K562 (cell line): ENCODE results near the gene ANKRD10. TPM values are rescaled to one million over a fixed set of nuclear protein-coding genes. Genes with fewer than 3 reads are reported as not detected.

Experiments
- ATAC-seq: fragments of 200-7000 bp; cut with Tn5 transposase; 3 replicates; pipeline ENCODE4 v1.9.1; 2020; ENCODE audit warnings: moderate library complexity
- BruUV-seq: library from RNA; stranded (reverse); fragments of 400-500 nt; replicated peaks from 2 replicates; lab custom pipeline; 2021; lab: Mats Ljungman, UMichigan
- CTCF ChIA-PET: fragments of 300-600 bp; formaldehyde crosslinking; extraction: SDS; loops from one replicate; lab custom pipeline; 2021; ENCODE audit warnings: low intra/inter-chr PET ratio; lab: Yijun Ruan, JAX
- POLR2A ChIA-PET: fragments of 300-600, 350-650 bp; sonication (Branson Sonifier 250); formaldehyde crosslinking; extraction: SDS; loops from one replicate; lab custom pipeline; 2021; ENCODE audit warnings: antibody characterized with exemption, inconsistent platforms; lab: Yijun Ruan, JAX
- DNase-seq, 4 experiments: peaks; one replicate each; pipeline versions ENCODE4 v3.0.0 to v3.0.0-alpha.2; 2011 to 2018; ENCODE audit warnings: low spot score in 3 of 4, mixed read lengths in 3 of 4; ENCODE audit errors: extremely low read depth in 1 of 4
- FAIRE-seq: peaks from 2 replicates; lab custom pipeline; 2011; peaks lifted over from hg19 to GRCh38; lab: Jason Lieb, UNC
- H2AFZ ChIP-seq: 2 replicates; pipeline ENCODE4 v1.6.0; 2011; ENCODE audit warnings: low read depth, low read length, control low read depth, inconsistent platforms
- H3K27ac ChIP-seq: fragments of 200-600 bp; 3 replicates; pipeline ENCODE4 v1.8.0; 2011; ENCODE audit warnings: low read depth, mild to moderate bottlenecking, control low read depth, inconsistent platforms, low read length, moderate library complexity, mixed read lengths; ENCODE audit errors: extremely low read depth
- H3K27me3 ChIP-seq, 2 experiments: fragments of 300-600 bp in 1 of 2; 2 replicates in 1 of 2; 3 replicates in 1 of 2; pipeline versions ENCODE4 v1.6.0 to v1.8.0; 2011; ENCODE audit warnings: inconsistent platforms in 2 of 2, low read length in 2 of 2, mild to moderate bottlenecking in 1 of 2, mixed read lengths in 1 of 2, moderate library complexity in 1 of 2; ENCODE audit not compliant: control insufficient read depth in 2 of 2, insufficient read depth in 2 of 2
- H3K36me3 ChIP-seq: fragments of 300-600 bp; 3 replicates; pipeline ENCODE4 v1.8.0; 2011; ENCODE audit warnings: mild to moderate bottlenecking, low read length, inconsistent platforms; ENCODE audit not compliant: control insufficient read depth, insufficient read depth
- H3K4me1 ChIP-seq, 2 experiments: fragments of 200-600 bp in 1 of 2; replicated peaks in 1 of 2; 2 replicates in 1 of 2; 3 replicates in 1 of 2; pipeline versions ENCODE4 v1.5.1 to v1.8.0; 2011; ENCODE audit warnings: inconsistent platforms in 2 of 2, low read length in 2 of 2, mild to moderate bottlenecking in 1 of 2, mixed read lengths in 1 of 2, moderate library complexity in 1 of 2; ENCODE audit not compliant: control insufficient read depth in 2 of 2, insufficient read depth in 2 of 2
- H3K4me2 ChIP-seq: 2 replicates; pipeline ENCODE4 v1.6.1; 2011; ENCODE audit warnings: low read length, control low read depth, inconsistent platforms, mixed read lengths; ENCODE audit not compliant: insufficient read depth
- H3K4me3 ChIP-seq: fragments of 200-600 bp; sonication (generic), shearing (Covaris generic); 2 replicates; pipeline ENCODE4 v1.5.1; 2016; ENCODE audit warnings: control low read depth, inconsistent platforms
- H3K79me2 ChIP-seq: fragments of 200-600 bp; 3 replicates; pipeline ENCODE4 v1.8.0; 2011; ENCODE audit warnings: low read length, inconsistent platforms; ENCODE audit not compliant: control insufficient read depth, insufficient read depth
- H3K9ac ChIP-seq, 2 experiments: 2 replicates each; pipeline versions ENCODE4 v1.6.0 to v1.6.1; 2011; ENCODE audit warnings: low read depth in 2 of 2, low read length in 2 of 2, control low read depth in 1 of 2, inconsistent platforms in 1 of 2, mild to moderate bottlenecking in 1 of 2, mixed read lengths in 1 of 2; ENCODE audit not compliant: insufficient read depth in 1 of 2
- H3K9me1 ChIP-seq: one replicate; pipeline ENCODE4 v1.6.0; 2011; ENCODE audit warnings: inconsistent platforms, mild to moderate bottlenecking, low read length, moderate library complexity; ENCODE audit not compliant: control insufficient read depth, insufficient read depth
- H3K9me3 ChIP-seq: replicated peaks from 2 replicates; pipeline ENCODE4 v1.5.1; 2011; ENCODE audit warnings: low read depth, low read length, inconsistent platforms; ENCODE audit not compliant: control insufficient read depth, insufficient read depth
- H4K20me1 ChIP-seq: replicated peaks from 2 replicates; pipeline ENCODE4 v1.6.1; 2011; ENCODE audit warnings: low read length, inconsistent platforms, mixed read lengths; ENCODE audit not compliant: control insufficient read depth, insufficient read depth
- BRF2 ChIP-seq: IDR thresholded peaks from 3 replicates; pipeline ENCODE4 v1.6.1; 2011; ENCODE audit warnings: borderline replicate concordance, mild to moderate bottlenecking; ENCODE audit not compliant: insufficient read length, insufficient read depth
- ILF3 ChIP-seq: fragments of 450-650 bp; IDR thresholded peaks from 2 replicates; pipeline ENCODE4 v1.6.1; 2018; ENCODE audit warnings: antibody characterized with exemption, mild to moderate bottlenecking, moderate library complexity, borderline replicate concordance
- NCOA4 ChIP-seq: fragments of 450-650 bp; IDR thresholded peaks from 2 replicates; pipeline ENCODE4 v1.6.1; 2018; ENCODE audit warnings: mild to moderate bottlenecking; ENCODE audit not compliant: partially characterized antibody
- RAD21 ChIP-seq, 2 experiments: fragments of 250-450 bp in 1 of 2; fragments of 450-650 bp in 1 of 2; sonication (Bioruptor Pico) in 1 of 2; formaldehyde crosslinking in 1 of 2; IDR thresholded peaks in 1 of 2; conservative IDR thresholded peaks in 1 of 2; 2 replicates each; pipeline versions ENCODE4 v1.4.0 to v1.8.0; 2020 to 2022; ENCODE audit warnings: mild to moderate bottlenecking in 2 of 2, moderate library complexity in 1 of 2
- WGBS: fragments of 100-300 bp; shearing (Covaris generic); methylation state at CpG from one replicate; pipeline ENCODE4 v1.1.6; 2016; ENCODE audit warnings: low coverage, mixed read lengths; ENCODE audit not compliant: insufficient coverage; ENCODE audit errors: missing lambda C conversion rate; 5-methylcytosine and 5-hydroxymethylcytosine counted together
- in situ Hi-C: fragments of 300-500 bp; cut with MboI; formaldehyde crosslinking; loops from 4 replicates; pipeline ENCODE4 v1.15.0; 2018; ENCODE audit warnings: inconsistent platforms, mixed read lengths
- intact Hi-C: fragments of 100-400 bp; cut with micrococcal nuclease; formaldehyde crosslinking; loops from 2 replicates; pipeline ENCODE4 v1.14.2; 2022
- polyA plus RNA-seq, 8 experiments: library from polyadenylated mRNA; depleted of rRNA in 4 of 8; stranded (reverse) in 5 of 8; unstranded in 3 of 8; fragments of >200 nt; fragmentation: Nextera tagmentation in 2 of 8; fragmentation: Illumina TruSeq in 1 of 8; extraction: Ambion mirVana in 2 of 8; extraction: Trizol in 1 of 8; gene quantifications; 2 replicates each; pipeline versions ENCODE4 v1.2.1 to v1.2.3, GENCODE V29; 2011 to 2014; ENCODE audit warnings: inconsistent platforms in 1 of 8, missing spikeins in 1 of 8
- total RNA-seq, 7 experiments: library from RNA; depleted of rRNA in 6 of 7; stranded (reverse); fragments of >200 nt in 6 of 7; fragmentation: Illumina TruSeq in 2 of 7; extraction: Trizol in 2 of 7; gene quantifications; 2 replicates each; pipeline versions ENCODE4 v1.2.1 to v1.2.3, GENCODE V29; 2011 to 2021; ENCODE audit warnings: low replicate concordance in 1 of 7
- TF ChIP-seq, protein P1 (sequence below), 2 experiments: fragments of 450-650 bp; formaldehyde crosslinking in 1 of 2; IDR thresholded peaks; 2 replicates each; pipeline versions ENCODE4 v1.4.0 to v1.6.1; 2014 to 2020; ENCODE audit warnings: mild to moderate bottlenecking in 2 of 2, borderline replicate concordance in 1 of 2, low read depth in 1 of 2
- TF ChIP-seq, protein P2 (sequence below), 3 experiments: IDR thresholded peaks in 2 of 3; conservative IDR thresholded peaks in 1 of 3; 2 replicates each; pipeline ENCODE4 v1.5.1; 2011 to 2012; ENCODE audit warnings: low read length in 3 of 3, mild to moderate bottlenecking in 3 of 3, control low read depth in 2 of 3, improper control_type of control experiment in 1 of 3, inconsistent platforms in 1 of 3, low read depth in 1 of 3, mixed read lengths in 1 of 3, moderate library complexity in 1 of 3; ENCODE audit not compliant: insufficient read depth in 2 of 3

ANKRD10 gene
- total and polyA plus RNA-seq, 9 of the 15 experiments (the other 6 are each of a cell fraction or from before 2014, with no cell fraction given) = 21.7 to 183 (median 45.0) TPM

GRCh38 chr13:110834572-110834971 is 80.3 kb downstream of the ANKRD10 start:
- FAIRE-seq = no peak
- 0% methylated on average over 4 of the region's 7 CpGs for WGBS
- Histone ChIP-seq H3K27ac (no peak overlapping the region), H4K20me1 (no peaks in the 10 kb centered on the region), H3K36me3 (no peaks in the 10 kb centered on the region), H2AFZ (no peak overlapping the region), H3K9ac (no peak overlapping the region), H3K4me1 (no peaks in the 10 kb centered on the region; a peak in 1 of 5 replicates), H3K79me2 (no peaks in the 10 kb centered on the region), H3K4me2 (no peak overlapping the region), H3K27me3 (peaks cover 10 to 39% of the 10 kb centered on the region in 2 experiments; a peak in 4 of 5 replicates), H3K9me3 (no peaks in the 10 kb centered on the region), H3K4me3 (no peak overlapping the region), H3K9me1 (no peaks in the 10 kb centered on the region)
- intact Hi-C loops (loop anchor here (10.0 kb wide), 1 partner anchor 220 kb away; no protein-coding TSS in a partner anchor), in situ Hi-C loops (loop anchor here (10.0 kb wide), 1 partner anchor 90 kb away; no protein-coding TSS in a partner anchor)
- POLR2A ChIA-PET = interaction anchor here (0.6 kb wide), 2 partner anchors 218 to 1094 kb away, joined by 3 read pairs; no protein-coding TSS in a partner anchor
- ATAC-seq = peak; percentile 34; the same call in 1 of the 3 replicates
- CTCF ChIA-PET = no interaction called here
- no TSS peak for BruUV-seq
- DNase-seq = no peak
- TF ChIP-seq RAD21 (CRISPR knock-in tag; conservative IDR thresholded peaks at IDR 0.05 in 1 of 2, IDR thresholded peaks at IDR 0.05 in 1 of 2) = peak in 1 of 2 experiments; percentile 26; a peak in 1 of 4 replicates
- TF ChIP-seq ILF3 = no peak
- no peak for TF ChIP-seq NCOA4
- TF ChIP-seq, protein P1, sequence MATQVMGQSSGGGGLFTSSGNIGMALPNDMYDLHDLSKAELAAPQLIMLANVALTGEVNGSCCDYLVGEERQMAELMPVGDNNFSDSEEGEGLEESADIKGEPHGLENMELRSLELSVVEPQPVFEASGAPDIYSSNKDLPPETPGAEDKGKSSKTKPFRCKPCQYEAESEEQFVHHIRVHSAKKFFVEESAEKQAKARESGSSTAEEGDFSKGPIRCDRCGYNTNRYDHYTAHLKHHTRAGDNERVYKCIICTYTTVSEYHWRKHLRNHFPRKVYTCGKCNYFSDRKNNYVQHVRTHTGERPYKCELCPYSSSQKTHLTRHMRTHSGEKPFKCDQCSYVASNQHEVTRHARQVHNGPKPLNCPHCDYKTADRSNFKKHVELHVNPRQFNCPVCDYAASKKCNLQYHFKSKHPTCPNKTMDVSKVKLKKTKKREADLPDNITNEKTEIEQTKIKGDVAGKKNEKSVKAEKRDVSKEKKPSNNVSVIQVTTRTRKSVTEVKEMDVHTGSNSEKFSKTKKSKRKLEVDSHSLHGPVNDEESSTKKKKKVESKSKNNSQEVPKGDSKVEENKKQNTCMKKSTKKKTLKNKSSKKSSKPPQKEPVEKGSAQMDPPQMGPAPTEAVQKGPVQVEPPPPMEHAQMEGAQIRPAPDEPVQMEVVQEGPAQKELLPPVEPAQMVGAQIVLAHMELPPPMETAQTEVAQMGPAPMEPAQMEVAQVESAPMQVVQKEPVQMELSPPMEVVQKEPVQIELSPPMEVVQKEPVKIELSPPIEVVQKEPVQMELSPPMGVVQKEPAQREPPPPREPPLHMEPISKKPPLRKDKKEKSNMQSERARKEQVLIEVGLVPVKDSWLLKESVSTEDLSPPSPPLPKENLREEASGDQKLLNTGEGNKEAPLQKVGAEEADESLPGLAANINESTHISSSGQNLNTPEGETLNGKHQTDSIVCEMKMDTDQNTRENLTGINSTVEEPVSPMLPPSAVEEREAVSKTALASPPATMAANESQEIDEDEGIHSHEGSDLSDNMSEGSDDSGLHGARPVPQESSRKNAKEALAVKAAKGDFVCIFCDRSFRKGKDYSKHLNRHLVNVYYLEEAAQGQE (IDR thresholded peaks at IDR 0.05; ENCODE audit: borderline replicate concordance) = peak; percentile 11; the same call in 1 of the 2 replicates
- TF ChIP-seq, protein P1 (CRISPR knock-in tag; IDR thresholded peaks at IDR 0.05; ENCODE audit: low read depth) = no peak
- TF ChIP-seq, protein P2, sequence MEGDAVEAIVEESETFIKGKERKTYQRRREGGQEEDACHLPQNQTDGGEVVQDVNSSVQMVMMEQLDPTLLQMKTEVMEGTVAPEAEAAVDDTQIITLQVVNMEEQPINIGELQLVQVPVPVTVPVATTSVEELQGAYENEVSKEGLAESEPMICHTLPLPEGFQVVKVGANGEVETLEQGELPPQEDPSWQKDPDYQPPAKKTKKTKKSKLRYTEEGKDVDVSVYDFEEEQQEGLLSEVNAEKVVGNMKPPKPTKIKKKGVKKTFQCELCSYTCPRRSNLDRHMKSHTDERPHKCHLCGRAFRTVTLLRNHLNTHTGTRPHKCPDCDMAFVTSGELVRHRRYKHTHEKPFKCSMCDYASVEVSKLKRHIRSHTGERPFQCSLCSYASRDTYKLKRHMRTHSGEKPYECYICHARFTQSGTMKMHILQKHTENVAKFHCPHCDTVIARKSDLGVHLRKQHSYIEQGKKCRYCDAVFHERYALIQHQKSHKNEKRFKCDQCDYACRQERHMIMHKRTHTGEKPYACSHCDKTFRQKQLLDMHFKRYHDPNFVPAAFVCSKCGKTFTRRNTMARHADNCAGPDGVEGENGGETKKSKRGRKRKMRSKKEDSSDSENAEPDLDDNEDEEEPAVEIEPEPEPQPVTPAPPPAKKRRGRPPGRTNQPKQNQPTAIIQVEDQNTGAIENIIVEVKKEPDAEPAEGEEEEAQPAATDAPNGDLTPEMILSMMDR (IDR thresholded peaks at IDR 0.05 in 2 of 3, conservative IDR thresholded peaks at IDR 0.05 in 1 of 3; ENCODE audit: insufficient read depth in 2 of 3, low read depth in 1 of 3, low read length in 3 of 3) = 0 out of 6 replicates have a peak, but pooled peaks of 1 of the 3 experiments have one; percentile 4
- TF ChIP-seq BRF2 = no peak
